ENCODE results near the gene ERP44. TPM values are rescaled to one million over a fixed set of nuclear protein-coding genes. Genes with fewer than 3 reads are reported as not detected.
"Not testable (repeated sequence)": the region's sequence is repeated elsewhere in the genome, so short reads cannot be mapped to it uniquely, and the experiment has no call there.

Gene ERP44
- total RNA-seq, 1 donor from 2014 or later = 7.8 TPM

DNA sequence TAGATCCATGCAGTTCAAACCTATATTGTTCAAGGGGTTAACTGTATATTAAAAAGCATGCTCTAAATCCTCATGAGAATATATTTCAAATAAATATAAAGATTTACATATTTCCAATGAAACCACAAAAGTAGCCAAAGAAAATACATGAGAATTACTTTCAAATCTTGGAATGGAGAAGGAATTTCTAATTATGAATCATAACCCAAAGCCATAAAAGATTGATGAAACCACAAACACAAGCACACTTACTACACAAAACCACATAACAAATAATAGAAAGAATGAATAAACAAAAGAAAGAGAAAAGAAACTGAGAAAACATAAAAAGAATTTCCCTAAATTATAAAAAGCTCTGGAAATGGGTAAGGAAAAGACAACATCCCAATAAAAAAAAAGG is 16.0 kb downstream of the ERP44 start:
- no peak overlapping the region for H3K4me3 ChIP-seq (ENCODE audit: low read depth, low read length)
- DNase-seq (ENCODE audit: low read depth) = no peak
- TF ChIP-seq, protein P1, sequence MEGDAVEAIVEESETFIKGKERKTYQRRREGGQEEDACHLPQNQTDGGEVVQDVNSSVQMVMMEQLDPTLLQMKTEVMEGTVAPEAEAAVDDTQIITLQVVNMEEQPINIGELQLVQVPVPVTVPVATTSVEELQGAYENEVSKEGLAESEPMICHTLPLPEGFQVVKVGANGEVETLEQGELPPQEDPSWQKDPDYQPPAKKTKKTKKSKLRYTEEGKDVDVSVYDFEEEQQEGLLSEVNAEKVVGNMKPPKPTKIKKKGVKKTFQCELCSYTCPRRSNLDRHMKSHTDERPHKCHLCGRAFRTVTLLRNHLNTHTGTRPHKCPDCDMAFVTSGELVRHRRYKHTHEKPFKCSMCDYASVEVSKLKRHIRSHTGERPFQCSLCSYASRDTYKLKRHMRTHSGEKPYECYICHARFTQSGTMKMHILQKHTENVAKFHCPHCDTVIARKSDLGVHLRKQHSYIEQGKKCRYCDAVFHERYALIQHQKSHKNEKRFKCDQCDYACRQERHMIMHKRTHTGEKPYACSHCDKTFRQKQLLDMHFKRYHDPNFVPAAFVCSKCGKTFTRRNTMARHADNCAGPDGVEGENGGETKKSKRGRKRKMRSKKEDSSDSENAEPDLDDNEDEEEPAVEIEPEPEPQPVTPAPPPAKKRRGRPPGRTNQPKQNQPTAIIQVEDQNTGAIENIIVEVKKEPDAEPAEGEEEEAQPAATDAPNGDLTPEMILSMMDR (conservative IDR thresholded peaks at IDR 0.05; ENCODE audit: low read depth, low read length) = no peak

DNA sequence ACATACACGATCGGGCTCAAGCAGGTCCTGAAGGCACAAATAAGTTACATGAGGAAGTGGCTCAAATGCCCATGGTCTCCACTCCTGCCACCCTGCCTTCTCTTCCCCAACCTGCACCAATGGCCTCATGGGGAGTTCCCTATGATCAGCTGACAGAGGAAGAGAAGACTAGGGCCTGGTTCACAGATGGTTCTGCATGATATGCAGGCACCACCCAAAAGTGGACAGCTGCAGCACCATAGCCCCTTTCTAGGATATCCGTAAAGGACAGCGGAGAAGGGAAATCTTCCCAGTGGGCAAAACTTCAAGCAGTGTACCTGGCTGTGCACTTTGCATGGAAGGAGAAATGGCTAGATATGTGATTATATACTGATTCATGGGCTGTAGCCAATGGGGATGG is 22.5 kb downstream of the ERP44 start:
- H3K4me3 ChIP-seq (ENCODE audit: low read depth, low read length); DNase-seq (ENCODE audit: low read depth): not testable (repeated sequence)

DNA sequence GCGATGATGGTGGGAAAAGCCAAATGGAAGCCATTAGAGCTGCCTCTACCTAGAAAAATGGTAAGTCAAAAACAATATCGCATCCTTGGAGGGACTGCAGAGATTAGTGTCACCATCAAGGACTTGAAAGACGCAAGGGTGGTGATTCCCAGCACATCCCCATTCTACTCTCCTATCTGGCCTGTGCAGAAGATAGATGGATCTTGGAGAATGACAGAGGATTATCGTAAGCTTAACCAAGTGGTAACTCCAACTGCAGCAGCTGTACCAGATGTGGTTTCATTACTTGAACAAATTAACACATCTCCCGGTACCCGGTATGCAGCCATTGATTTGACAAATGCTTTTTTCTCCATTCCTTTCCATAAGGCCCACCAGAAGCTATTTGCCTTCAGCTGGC is 23.8 kb downstream of the ERP44 start:
- no peak for DNase-seq (ENCODE audit: low read depth)
- no peak overlapping the region for H3K4me3 ChIP-seq (ENCODE audit: low read depth, low read length)
- TF ChIP-seq, protein P1 (conservative IDR thresholded peaks at IDR 0.05; ENCODE audit: low read depth, low read length) = no peak

DNA sequence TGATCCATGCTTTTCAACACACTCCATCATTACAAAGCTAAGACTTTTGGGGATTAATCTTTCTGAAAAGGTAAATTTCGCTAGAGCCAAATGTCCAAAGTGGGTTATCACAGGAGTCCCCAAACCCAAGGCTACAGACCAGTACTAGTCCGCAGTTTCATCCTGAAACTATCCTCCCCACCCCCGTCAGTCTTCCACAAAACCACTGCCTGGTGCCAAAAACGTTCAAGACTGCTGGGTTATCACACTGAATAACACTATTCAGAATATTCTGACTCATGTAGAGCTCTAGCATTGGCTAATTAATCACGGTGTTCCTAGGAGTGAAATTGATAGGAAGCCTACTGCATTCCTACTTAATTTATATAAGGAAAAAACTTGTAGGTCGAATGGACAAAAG is 24.7 kb downstream of the ERP44 start:
- TF ChIP-seq, protein P1 (conservative IDR thresholded peaks at IDR 0.05; ENCODE audit: low read depth, low read length) = no peak
- DNase-seq (ENCODE audit: low read depth) = no peak
- no peak overlapping the region for H3K4me3 ChIP-seq (ENCODE audit: low read depth, low read length)

DNA sequence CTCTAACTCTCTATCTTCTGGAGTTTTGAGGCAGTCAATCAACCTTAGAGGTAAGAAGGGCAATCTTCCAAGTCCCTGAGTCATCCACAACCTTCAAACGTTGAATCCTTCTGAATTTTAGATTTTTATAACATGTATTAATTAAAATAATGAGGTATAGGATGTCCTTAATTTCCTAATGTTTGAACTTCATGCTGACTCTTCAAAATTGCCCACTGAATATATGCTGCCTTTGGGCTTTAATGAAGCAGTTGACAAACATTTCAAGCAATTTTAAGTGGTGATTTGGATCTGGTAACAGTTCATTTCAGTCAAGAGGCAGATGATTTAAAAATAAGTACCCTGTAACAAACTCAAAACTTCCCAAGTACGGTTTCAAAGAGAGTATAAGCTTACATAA is 26.0 kb downstream of the ERP44 start:
- H3K4me3 ChIP-seq (ENCODE audit: low read depth, low read length) = no peak overlapping the region
- TF ChIP-seq, protein P1 (conservative IDR thresholded peaks at IDR 0.05; ENCODE audit: low read depth, low read length) = no peak
- no peak for DNase-seq (ENCODE audit: low read depth)

DNA sequence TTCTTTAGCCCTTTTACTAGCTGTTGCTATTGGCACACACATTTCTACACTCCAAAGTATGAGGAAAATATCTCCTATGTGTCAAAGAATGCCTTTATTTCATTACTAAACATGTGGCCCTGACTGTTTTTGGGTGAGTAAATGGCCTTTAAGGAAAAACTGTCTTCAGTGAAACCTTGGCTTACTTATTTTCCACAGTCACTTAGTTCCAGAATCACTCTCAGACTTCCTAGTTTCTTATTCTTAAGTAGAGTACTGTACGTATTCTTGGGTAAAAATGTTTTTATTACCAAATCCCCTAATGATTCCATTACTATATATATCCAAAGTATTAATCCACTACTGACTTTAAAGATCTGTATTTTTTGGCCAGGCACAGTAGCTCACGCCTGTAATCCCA is 27.5 kb downstream of the ERP44 start:
- H3K4me3 ChIP-seq (ENCODE audit: low read depth, low read length) = no peak overlapping the region
- DNase-seq (ENCODE audit: low read depth) = no peak
- TF ChIP-seq, protein P1 (conservative IDR thresholded peaks at IDR 0.05; ENCODE audit: low read depth, low read length) = no peak

DNA sequence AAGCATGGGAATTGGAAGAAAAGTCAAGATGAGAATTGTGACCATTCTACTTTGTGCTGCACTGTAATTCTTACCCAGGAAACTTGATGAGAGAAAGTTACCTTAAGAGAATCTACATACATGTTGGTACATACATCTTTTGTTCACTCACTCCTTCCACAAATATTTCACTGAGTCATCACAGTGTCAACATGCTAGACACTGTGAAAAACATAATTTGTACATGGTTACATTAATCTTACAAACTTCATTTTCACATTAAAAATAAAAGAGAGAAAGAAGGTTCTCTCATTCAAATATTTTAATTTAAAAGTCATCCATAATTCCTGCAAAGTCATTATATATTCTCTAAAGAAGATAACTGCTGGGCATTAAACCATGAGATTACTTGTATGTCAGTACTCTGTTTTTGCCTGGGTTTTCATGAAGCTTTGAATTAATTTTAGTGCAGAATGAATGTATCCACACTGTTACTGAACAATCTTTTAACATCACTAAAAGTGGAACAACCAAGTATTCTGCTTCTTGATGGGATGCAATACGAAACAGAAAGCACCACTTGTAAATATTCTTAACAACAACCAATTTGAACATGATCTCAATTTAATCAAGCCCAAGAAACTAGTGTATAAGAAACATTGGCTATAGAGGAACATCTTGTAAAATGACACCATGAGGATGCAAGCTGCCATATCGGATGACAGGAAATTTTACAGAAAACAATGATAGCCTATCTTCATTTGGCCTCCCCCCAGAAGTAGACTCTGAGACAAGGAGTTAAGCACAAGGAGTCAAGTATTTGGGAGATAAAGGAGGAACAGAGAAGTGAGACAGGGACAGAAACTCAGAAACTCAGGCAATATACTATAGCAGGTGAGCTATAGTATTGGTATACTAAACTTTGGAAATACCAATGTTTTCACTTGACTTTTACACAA is 28.4 kb downstream of the ERP44 start:
- DNase-seq (ENCODE audit: low read depth) = no peak
- TF ChIP-seq, protein P1 (conservative IDR thresholded peaks at IDR 0.05; ENCODE audit: low read depth, low read length) = no peak
- H3K4me3 ChIP-seq (ENCODE audit: low read depth, low read length) = no peak overlapping the region

DNA sequence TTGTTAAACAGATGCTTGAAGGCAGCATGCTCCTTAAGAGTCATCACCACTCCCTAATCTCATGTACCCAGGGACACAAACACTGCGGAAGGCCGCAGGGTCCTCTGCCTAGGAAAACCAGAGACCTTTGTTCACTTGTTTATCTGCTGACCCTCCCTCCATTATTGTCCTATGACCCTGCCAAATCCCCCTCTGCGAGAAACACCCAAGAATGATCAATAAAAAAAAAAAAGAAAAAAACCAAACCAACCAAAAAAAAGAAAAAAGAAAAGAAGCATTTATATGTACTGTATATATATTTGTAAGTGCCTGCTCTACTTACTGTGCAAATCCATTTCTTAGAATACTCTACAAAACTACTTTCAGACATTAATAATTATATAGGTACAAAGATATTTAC is 29.7 kb downstream of the ERP44 start:
- H3K4me3 ChIP-seq (ENCODE audit: low read depth, low read length); DNase-seq (ENCODE audit: low read depth): not testable (repeated sequence)

DNA sequence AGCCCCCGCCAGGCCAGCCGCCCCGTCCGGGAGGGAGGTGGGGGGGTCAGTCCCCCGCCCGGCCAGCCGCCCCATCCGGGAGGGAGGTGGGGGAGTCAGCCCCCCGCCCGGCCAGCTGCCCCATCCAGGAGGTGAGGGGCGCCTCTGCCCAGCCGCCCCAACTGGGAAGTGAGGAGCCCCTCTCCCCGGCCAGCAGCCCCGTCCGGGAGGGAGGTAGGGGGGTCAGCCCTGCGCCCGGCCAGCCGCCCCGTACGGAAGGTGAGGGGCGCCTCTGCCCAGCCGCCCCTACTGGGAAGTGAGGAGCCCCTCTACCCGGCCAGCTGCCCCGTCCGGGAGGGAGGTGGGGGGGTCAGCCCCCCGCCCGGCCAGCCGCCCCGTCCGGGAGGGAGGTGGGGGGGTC is 30.8 kb downstream of the ERP44 start:
- DNase-seq (ENCODE audit: low read depth); H3K4me3 ChIP-seq (ENCODE audit: low read depth, low read length): not testable (repeated sequence)
